GM12873 (cell line): ENCODE results near the gene CYTH2.

Experiments used
- TF ChIP-seq, protein P1 (sequence below): IDR thresholded peaks from 2 replicates; pipeline ENCODE4 v1.5.1; 2012; ENCODE audit warnings: low read depth, mild to moderate bottlenecking, moderate library complexity, low read length, control low read depth; ENCODE audit not compliant: insufficient read depth; ENCODE audit errors: missing control alignments

CYTH2 gene

DNA sequence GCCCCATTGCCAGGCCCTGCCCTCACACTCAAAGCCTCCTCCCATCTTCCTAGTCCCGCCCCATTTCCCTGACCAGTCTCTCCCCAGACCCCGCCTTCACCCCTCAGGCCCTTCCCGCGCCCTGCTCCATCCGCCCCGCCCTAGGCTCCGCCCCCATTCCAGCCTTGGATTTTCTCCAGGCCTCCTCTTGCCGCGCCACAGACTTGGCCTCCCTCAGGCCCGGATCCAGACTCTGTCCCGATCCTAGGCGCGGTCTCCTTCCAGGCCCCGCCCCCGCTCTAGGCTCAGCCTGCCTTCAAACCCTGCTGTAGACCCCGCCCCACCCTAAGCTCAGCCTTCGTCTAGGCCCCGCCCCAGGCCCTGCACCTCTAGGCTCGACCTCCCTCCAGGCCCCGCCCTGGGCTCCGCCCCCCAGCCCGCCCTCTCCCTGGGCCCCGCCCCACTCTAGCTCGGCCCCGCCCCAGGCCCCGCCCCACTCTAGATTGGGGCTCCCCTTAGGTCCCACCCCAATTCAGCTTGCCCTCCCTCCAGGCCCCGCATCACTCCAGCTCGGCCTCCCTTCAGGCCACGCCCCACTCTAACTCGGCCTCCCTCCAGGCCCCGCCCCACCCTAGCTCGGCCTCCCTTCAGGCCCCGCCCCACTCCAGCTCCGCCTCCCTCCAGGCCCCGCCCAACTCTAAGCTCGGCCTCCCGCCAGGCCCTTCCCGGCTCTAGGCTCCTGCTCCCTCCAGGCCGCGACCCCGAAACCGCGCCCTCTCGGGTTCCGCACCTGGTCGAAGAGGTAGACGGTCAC lies 24.0 kb downstream of the CYTH2 start:
- TF ChIP-seq, protein P1, sequence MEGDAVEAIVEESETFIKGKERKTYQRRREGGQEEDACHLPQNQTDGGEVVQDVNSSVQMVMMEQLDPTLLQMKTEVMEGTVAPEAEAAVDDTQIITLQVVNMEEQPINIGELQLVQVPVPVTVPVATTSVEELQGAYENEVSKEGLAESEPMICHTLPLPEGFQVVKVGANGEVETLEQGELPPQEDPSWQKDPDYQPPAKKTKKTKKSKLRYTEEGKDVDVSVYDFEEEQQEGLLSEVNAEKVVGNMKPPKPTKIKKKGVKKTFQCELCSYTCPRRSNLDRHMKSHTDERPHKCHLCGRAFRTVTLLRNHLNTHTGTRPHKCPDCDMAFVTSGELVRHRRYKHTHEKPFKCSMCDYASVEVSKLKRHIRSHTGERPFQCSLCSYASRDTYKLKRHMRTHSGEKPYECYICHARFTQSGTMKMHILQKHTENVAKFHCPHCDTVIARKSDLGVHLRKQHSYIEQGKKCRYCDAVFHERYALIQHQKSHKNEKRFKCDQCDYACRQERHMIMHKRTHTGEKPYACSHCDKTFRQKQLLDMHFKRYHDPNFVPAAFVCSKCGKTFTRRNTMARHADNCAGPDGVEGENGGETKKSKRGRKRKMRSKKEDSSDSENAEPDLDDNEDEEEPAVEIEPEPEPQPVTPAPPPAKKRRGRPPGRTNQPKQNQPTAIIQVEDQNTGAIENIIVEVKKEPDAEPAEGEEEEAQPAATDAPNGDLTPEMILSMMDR: no peak

DNA sequence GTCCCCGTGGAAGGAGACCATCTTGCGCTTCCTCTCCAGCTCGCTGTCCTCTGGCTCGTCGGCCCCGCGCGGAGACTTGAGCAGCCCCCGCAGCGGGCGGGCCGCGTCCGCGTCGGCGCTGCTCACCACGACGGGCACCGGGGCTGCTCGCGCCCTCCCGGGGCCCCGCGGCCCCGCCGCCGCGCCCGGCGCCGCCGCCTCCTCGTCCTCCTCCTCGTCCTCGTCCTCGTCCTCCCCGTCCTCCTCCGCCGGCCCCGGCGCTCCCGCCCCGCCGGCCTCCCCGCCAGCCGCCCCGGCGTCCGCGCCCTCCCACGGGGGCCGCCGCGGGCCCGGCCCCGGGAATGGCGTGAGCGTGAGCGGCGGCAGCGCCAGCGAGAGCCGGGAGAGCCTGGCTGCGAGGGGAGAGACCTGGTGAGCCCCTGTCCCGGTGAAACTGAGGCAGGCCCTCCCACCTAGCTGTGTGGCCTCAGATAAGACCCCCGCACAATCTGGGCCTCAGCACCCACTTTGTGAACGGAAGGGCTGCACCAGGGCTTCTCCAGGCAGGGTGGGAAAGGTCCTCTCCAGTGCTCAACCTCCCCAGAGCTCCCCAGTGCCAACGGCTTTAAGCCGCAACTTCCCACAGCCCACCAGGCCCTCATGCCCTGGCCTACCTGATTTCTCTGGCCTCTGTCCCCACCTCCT lies 24.7 kb downstream of the CYTH2 start:
- TF ChIP-seq, protein P1: no peak

DNA sequence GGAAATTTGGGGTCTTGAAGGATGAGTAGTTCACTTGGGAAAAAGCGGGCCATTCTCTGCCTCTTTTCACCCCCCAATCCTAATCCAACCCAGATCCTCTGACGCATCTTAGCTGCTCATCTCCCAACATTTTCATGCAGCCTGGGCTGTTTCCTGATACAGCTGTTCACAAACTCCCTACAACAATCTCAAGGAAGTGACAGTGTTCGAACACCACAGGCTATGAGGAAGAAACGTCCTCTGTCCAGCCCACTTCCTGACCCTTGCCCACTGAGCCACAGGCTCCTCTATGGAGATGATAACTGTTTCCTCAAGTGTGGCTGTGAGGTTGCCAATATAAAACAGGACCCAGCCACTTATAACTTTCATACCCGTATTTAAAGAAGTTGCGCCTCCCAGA lies 26.2 kb downstream of the CYTH2 start:
- TF ChIP-seq, protein P1: no peak

DNA sequence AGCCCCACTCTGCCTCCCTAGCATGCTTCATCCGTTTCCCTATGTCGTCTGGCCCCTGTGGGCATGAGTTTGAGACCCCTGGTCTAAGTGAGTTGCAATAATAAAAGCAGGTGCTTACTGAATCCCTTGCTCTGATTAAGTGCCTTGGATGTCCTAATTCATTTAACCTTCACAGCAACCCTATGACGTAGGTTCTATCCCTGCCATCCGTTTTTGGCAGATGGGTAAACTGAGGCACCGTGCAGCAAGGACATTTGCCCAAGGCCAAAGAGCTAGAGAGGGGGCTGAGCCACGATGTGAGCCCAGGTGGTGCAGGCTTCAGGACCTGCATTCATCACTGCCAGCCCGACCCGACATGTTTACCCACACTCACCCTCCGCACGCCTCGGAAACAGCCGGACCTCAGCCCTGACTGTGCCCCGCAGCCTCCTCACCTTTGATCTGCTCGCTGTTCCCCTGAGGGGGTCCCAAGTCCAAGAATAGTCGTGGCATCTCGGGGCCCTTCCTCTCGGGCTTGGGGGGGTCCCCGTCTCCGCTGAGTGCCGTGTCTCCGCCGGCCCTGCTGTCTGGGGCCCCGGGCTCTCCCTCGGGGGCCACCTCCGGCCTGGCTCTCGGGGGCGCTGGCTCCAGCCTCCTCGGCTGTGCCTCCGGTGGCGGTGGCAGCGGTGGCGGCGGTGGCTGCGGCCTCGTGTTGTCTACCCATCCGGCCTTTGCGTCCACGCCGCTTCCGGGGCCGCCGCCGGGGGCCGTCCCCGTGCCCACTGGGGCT lies 28.0 kb downstream of the CYTH2 start:
- TF ChIP-seq, protein P1: no peak

DNA sequence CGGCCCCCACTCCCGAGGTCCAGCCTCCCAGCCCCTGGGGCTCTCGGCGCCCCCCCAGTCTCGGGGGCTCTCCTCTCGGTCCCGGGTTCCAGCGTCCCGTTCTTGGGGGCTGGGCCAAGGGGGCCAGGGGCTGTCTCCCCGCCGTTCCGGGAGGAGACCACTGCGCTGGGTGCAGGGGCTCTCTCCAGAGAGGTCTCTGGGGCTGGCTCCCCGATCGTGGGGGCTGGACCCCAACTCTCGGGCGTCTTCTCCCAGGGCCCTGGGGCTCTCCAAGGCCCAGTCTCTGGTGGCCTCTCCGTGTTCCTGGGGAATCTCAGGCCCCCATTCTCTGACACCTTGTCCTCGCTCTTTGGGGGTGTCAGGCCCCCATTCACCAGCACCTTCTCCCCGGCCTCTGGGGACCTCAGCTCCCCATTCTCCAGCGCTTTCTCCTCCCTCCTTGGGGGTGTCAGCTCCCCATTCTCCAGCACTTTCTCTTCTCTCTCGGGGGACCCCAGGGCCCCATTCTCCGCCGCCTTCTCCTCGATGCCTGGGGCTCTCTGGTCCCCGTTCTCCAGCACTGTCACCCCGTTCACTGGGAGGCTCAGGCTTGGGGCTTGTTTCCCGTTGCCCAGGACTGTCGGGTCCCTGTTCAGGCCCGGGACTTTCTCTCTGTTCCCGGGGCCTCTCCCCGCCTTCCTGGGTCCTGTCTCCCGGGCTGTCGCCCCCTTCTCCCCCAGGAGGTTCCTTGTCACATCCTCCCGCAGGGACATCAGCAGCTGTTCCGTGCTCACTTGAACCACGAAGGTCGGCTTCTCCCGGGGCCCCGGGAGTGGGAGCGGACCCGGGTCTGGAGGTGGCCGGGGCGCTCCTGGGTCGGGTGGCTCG lies 28.8 kb downstream of the CYTH2 start:
- TF ChIP-seq, protein P1: no peak

DNA sequence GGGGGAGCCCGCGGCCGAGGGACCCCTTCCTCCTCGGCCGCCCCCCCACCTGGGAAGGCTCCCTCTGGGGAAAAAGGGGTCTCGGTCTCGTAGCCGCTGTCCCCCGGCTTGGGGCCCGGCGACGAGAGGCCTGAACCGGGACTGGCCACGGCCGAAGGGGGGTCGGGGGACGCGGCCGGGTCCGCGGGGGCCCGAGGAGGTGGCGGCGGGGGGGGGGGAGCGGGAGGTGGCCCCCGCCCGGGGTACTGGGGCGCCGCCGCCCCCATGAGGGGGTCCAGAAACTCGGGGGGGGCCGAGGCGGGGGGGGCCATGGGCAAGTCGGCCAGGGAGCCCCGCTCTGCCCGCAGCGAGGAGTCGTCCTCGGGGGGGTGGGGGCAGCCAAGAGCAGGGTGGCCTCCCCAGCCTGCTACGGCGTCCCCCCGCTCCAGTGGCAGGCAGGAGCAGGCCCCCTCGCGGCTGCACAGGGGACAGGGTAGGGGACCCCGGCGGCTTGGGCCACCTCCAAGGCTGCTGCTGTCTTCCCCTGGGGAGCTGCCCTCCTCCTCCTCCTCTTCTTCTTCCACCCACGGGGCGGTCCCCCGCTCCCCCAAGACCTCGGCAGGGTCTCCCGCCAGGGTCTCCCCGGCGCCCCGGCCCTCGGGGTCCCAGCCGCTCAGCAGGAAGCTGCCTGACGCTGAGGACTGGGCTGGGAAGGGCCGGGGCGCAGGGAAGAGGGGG lies 29.6 kb downstream of the CYTH2 start:
- TF ChIP-seq, protein P1: no peak
